HepG2 (cell line): ENCODE results near the gene CALY. TPM values are rescaled to one million over a fixed set of nuclear protein-coding genes. Genes with fewer than 3 reads are reported as not detected.
A peak's percentile ranks its signal among the peaks of the same experiment; 100 is the strongest.

ENCODE experiments used
- DR1 ChIP-seq: sonication (generic); formaldehyde crosslinking; IDR thresholded peaks from 2 replicates; pipeline ENCODE4 v1.8.0; 2021; ENCODE audit warnings: mild to moderate bottlenecking, missing genetic modification reagents, inconsistent platforms
- GABPA ChIP-seq, 2 experiments: IDR thresholded peaks; 2 replicates each; pipeline ENCODE4 v1.6.1; 2011 to 2016; ENCODE audit warnings: low read depth in 2 of 2, low read length in 1 of 2, missing biosample characterization in 1 of 2, missing genetic modification characterization in 1 of 2
- GATAD2A ChIP-seq: IDR thresholded peaks from 2 replicates; pipeline ENCODE4 v1.6.1; 2016
- HOXA7 ChIP-seq: sonication (generic); formaldehyde crosslinking; IDR thresholded peaks from 2 replicates; pipeline ENCODE4 v1.8.1; 2022; ENCODE audit warnings: mild to moderate bottlenecking, missing genetic modification reagents, moderate library complexity
- HOXD1 ChIP-seq: sonication (generic); formaldehyde crosslinking; IDR thresholded peaks from 2 replicates; pipeline ENCODE4 v1.5.0; 2020; ENCODE audit warnings: missing genetic modification reagents
- RARG ChIP-seq: sonication (generic); formaldehyde crosslinking; IDR thresholded peaks from 2 replicates; pipeline ENCODE4 v1.4.0; 2020; ENCODE audit warnings: low read depth, mild to moderate bottlenecking, missing genetic modification reagents
- SAP130 ChIP-seq: IDR thresholded peaks from 2 replicates; pipeline ENCODE4 v1.6.1; 2016; ENCODE audit warnings: low read depth
- TAF1 ChIP-seq: sonication (generic); formaldehyde crosslinking; IDR thresholded peaks from 2 replicates; pipeline ENCODE4 v1.4.0; 2020; ENCODE audit warnings: missing genetic modification reagents
- ZMYM4 ChIP-seq: sonication (generic); formaldehyde crosslinking; IDR thresholded peaks from 2 replicates; pipeline ENCODE4 v1.8.1; 2023; ENCODE audit warnings: mild to moderate bottlenecking, missing genetic modification reagents
- ZNF331 ChIP-seq: sonication (generic); formaldehyde crosslinking; IDR thresholded peaks from 2 replicates; pipeline ENCODE4 v1.4.0; 2020; ENCODE audit warnings: missing genetic modification reagents
- ZNF629 ChIP-seq: sonication (generic); formaldehyde crosslinking; conservative IDR thresholded peaks from 2 replicates; pipeline ENCODE4 v1.5.0; 2020; ENCODE audit warnings: missing genetic modification reagents
- ZNF746 ChIP-seq: sonication (generic); formaldehyde crosslinking; IDR thresholded peaks from 2 replicates; pipeline ENCODE4 v1.8.0; 2022; ENCODE audit warnings: mild to moderate bottlenecking, missing genetic modification reagents
- polyA plus RNA-seq, 8 experiments: library from polyadenylated mRNA; depleted of rRNA in 3 of 8; stranded (reverse) in 7 of 8; unstranded in 1 of 8; fragments of >200 nt; fragmentation: Illumina TruSeq in 4 of 8; extraction: Trizol in 4 of 8; gene quantifications; 2 replicates each; pipeline versions ENCODE4 v1.2.1 to v1.2.3, GENCODE V29; 2011 to 2016; ENCODE audit warnings: low read depth in 4 of 8, missing spikeins in 1 of 8, mixed read lengths in 1 of 8; ENCODE audit not compliant: insufficient read depth in 1 of 8
- total RNA-seq, 5 experiments: library from RNA; depleted of rRNA; stranded (reverse); fragments of >200 nt; fragmentation: Illumina TruSeq; extraction: Trizol; gene quantifications; 2 replicates each; pipeline ENCODE4 v1.2.3, GENCODE V29; 2016; ENCODE audit warnings: low read depth in 1 of 5
- TF ChIP-seq, protein P1 (sequence below): sonication (generic); formaldehyde crosslinking; IDR thresholded peaks from 2 replicates; pipeline ENCODE4 v1.4.0; 2020; ENCODE audit warnings: missing genetic modification reagents
- TF ChIP-seq, protein P2 (sequence below): sonication (generic); formaldehyde crosslinking; IDR thresholded peaks from 2 replicates; pipeline ENCODE4 v1.5.1; 2020; ENCODE audit warnings: mild to moderate bottlenecking, moderate library complexity, missing genetic modification reagents
- TF ChIP-seq, protein P3 (sequence below): sonication (generic); formaldehyde crosslinking; IDR thresholded peaks from 2 replicates; pipeline ENCODE4 v1.5.0; 2020; ENCODE audit warnings: missing genetic modification reagents
- TF ChIP-seq, protein P4 (sequence below): sonication (generic); formaldehyde crosslinking; IDR thresholded peaks from 2 replicates; pipeline ENCODE4 v1.4.0; 2020; ENCODE audit warnings: mild to moderate bottlenecking, missing genetic modification reagents, borderline replicate concordance
- TF ChIP-seq, protein P5 (sequence below): sonication (generic); formaldehyde crosslinking; IDR thresholded peaks from 2 replicates; pipeline ENCODE4 v1.4.0; 2020; ENCODE audit warnings: mild to moderate bottlenecking, low read depth, missing genetic modification reagents

The CALY gene
- total and polyA plus RNA-seq, 2 of the 13 experiments (the other 11 are each of a cell fraction or from before 2014, with no cell fraction given), result 0.08 TPM; not detected in 1

DNA sequence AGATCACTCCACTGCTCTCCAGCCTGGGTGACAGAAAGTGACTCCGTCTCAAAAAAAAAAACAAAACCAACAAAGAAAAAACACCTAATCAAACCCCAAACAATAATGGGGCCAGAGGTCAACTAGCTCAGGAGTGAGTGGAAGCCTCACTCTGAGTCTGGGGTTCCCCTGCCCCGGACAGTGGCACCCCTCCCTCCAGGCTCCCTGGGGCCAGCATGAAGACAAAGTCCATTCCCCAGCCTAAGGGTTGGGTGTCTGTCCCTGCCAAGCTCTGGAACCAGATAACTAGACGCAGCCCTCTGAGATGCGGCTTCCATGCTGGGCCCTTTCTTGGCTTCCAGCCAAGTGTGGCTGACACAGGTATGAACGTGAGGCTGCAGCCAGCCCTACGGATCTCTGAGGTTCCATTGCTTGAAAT, 22.9 kb upstream of the CALY start (continued):
- TF ChIP-seq HOXA7, result no peak
- no peak for TF ChIP-seq ZNF629 (CRISPR knock-in tag)
- TF ChIP-seq, protein P1, sequence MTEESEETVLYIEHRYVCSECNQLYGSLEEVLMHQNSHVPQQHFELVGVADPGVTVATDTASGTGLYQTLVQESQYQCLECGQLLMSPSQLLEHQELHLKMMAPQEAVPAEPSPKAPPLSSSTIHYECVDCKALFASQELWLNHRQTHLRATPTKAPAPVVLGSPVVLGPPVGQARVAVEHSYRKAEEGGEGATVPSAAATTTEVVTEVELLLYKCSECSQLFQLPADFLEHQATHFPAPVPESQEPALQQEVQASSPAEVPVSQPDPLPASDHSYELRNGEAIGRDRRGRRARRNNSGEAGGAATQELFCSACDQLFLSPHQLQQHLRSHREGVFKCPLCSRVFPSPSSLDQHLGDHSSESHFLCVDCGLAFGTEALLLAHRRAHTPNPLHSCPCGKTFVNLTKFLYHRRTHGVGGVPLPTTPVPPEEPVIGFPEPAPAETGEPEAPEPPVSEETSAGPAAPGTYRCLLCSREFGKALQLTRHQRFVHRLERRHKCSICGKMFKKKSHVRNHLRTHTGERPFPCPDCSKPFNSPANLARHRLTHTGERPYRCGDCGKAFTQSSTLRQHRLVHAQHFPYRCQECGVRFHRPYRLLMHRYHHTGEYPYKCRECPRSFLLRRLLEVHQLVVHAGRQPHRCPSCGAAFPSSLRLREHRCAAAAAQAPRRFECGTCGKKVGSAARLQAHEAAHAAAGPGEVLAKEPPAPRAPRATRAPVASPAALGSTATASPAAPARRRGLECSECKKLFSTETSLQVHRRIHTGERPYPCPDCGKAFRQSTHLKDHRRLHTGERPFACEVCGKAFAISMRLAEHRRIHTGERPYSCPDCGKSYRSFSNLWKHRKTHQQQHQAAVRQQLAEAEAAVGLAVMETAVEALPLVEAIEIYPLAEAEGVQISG, result peak; percentile 39; the same call in 1 of the 2 replicates
- TF ChIP-seq ZNF331 (CRISPR knock-in tag), result peak; percentile 71; the same call in 1 of the 2 replicates
- peak; percentile 38; the same call in 1 of the 2 replicates for TF ChIP-seq ZNF746 (CRISPR knock-in tag)
- no peak for TF ChIP-seq HOXD1
- TF ChIP-seq ZMYM4, result peak; percentile 59; the same call in 1 of the 2 replicates
- no peak for TF ChIP-seq RARG
- TF ChIP-seq, protein P2, sequence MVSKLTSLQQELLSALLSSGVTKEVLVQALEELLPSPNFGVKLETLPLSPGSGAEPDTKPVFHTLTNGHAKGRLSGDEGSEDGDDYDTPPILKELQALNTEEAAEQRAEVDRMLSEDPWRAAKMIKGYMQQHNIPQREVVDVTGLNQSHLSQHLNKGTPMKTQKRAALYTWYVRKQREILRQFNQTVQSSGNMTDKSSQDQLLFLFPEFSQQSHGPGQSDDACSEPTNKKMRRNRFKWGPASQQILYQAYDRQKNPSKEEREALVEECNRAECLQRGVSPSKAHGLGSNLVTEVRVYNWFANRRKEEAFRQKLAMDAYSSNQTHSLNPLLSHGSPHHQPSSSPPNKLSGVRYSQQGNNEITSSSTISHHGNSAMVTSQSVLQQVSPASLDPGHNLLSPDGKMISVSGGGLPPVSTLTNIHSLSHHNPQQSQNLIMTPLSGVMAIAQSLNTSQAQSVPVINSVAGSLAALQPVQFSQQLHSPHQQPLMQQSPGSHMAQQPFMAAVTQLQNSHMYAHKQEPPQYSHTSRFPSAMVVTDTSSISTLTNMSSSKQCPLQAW, result peak; percentile 14; the same call in 1 of the 2 replicates
- peak; percentile 32; the same call in 1 of the 2 replicates for TF ChIP-seq SAP130 (CRISPR knock-in tag)
- no peak for TF ChIP-seq GABPA (IDR thresholded peaks at IDR 0.05; ENCODE audit: low read depth, low read length)
- no peak for TF ChIP-seq GABPA (CRISPR knock-in tag; IDR thresholded peaks at IDR 0.05; ENCODE audit: low read depth)
- TF ChIP-seq, protein P3, sequence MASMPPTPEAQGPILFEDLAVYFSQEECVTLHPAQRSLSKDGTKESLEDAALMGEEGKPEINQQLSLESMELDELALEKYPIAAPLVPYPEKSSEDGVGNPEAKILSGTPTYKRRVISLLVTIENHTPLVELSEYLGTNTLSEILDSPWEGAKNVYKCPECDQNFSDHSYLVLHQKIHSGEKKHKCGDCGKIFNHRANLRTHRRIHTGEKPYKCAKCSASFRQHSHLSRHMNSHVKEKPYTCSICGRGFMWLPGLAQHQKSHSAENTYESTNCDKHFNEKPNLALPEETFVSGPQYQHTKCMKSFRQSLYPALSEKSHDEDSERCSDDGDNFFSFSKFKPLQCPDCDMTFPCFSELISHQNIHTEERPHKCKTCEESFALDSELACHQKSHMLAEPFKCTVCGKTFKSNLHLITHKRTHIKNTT (CRISPR knock-in tag), result no peak
- TF ChIP-seq, protein P4, sequence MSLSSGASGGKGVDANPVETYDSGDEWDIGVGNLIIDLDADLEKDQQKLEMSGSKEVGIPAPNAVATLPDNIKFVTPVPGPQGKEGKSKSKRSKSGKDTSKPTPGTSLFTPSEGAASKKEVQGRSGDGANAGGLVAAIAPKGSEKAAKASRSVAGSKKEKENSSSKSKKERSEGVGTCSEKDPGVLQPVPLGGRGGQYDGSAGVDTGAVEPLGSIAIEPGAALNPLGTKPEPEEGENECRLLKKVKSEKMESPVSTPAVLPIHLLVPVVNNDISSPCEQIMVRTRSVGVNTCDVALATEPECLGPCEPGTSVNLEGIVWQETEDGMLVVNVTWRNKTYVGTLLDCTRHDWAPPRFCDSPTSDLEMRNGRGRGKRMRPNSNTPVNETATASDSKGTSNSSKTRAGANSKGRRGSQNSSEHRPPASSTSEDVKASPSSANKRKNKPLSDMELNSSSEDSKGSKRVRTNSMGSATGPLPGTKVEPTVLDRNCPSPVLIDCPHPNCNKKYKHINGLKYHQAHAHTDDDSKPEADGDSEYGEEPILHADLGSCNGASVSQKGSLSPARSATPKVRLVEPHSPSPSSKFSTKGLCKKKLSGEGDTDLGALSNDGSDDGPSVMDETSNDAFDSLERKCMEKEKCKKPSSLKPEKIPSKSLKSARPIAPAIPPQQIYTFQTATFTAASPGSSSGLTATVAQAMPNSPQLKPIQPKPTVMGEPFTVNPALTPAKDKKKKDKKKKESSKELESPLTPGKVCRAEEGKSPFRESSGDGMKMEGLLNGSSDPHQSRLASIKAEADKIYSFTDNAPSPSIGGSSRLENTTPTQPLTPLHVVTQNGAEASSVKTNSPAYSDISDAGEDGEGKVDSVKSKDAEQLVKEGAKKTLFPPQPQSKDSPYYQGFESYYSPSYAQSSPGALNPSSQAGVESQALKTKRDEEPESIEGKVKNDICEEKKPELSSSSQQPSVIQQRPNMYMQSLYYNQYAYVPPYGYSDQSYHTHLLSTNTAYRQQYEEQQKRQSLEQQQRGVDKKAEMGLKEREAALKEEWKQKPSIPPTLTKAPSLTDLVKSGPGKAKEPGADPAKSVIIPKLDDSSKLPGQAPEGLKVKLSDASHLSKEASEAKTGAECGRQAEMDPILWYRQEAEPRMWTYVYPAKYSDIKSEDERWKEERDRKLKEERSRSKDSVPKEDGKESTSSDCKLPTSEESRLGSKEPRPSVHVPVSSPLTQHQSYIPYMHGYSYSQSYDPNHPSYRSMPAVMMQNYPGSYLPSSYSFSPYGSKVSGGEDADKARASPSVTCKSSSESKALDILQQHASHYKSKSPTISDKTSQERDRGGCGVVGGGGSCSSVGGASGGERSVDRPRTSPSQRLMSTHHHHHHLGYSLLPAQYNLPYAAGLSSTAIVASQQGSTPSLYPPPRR, result 0 out of 2 replicates have a peak, but pooled peaks have one; percentile 0
- peak; percentile 31; the same call in 1 of the 2 replicates for TF ChIP-seq GATAD2A (CRISPR knock-in tag)
- no peak for TF ChIP-seq DR1 (CRISPR knock-in tag)
- TF ChIP-seq, protein P5, sequence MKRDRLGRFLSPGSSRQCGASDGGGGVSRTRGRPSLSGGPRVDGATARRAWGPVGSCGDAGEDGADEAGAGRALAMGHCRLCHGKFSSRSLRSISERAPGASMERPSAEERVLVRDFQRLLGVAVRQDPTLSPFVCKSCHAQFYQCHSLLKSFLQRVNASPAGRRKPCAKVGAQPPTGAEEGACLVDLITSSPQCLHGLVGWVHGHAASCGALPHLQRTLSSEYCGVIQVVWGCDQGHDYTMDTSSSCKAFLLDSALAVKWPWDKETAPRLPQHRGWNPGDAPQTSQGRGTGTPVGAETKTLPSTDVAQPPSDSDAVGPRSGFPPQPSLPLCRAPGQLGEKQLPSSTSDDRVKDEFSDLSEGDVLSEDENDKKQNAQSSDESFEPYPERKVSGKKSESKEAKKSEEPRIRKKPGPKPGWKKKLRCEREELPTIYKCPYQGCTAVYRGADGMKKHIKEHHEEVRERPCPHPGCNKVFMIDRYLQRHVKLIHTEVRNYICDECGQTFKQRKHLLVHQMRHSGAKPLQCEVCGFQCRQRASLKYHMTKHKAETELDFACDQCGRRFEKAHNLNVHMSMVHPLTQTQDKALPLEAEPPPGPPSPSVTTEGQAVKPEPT (CRISPR knock-in tag), result no peak
- peak; percentile 25; the same call in 1 of the 2 replicates for TF ChIP-seq TAF1 (CRISPR knock-in tag)
